ENCODE data around the gene XPC.

XPC gene

DNA sequence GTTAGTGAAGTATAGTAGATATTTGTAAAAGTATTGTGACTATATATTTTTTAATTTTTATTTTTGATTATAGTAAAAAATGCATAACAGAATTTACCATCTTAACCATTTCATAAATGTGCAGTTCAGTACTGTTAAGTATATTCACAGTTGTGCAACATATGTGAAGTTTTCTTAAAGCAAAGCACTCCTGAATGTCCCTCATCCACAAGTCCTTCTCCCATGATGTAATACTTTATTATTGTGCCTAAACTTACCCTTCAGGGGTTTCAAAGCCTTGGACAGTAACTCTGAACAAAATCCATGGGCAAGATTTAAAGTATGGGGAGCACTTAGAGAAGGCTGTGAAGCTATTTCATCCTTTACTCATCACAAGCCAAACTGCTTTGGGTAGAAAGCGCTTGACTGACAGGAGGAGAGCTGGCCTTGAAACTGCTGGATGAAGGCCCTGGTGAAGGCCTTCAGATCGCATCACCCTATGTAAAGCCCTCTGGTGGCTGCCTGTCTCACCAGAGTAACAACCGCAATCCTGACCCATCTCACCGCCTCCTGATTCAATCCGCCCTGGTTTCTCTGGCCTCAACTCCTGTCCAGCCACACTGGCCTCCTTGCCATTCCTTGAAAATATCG lies 28.3 kb upstream of the XPC start:
- no peak for DNase-seq

DNA sequence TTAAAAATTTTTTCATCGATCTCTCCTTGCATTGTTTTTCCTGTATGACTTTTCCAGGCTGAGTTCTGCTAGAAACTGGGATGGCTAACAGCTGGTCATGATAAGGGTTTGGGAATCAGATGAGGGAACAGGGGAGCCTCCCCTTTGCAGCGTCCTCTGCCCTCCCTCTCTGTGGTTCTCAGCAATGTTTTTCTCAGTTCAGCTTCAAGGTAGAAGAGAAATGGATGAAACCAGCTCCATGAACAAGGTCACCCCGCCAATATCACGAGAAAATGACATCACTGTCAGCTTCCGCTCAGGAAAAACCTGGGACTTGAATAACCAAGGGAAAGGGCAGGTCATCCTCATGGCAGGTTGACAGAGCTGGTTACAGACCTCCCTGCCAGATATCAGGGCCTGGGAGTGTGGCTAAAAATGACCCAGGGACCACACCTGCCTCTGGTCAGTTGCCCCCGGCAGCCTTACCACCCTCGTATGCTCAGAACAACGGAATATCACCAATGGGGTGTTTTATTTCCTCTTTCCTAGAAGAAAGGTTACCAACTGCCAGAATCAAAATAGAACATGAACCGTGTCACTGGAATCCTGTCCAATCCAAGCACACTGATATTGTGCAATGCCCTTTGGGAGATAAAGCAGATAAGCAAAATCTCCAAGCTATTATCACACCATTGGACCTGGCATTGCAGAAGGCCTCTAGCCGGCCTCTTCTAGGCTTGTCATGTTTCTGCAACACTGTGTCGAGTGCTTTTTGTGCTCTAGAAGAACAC lies 26.3 kb upstream of the XPC start:
- DNase-seq: no peak

DNA sequence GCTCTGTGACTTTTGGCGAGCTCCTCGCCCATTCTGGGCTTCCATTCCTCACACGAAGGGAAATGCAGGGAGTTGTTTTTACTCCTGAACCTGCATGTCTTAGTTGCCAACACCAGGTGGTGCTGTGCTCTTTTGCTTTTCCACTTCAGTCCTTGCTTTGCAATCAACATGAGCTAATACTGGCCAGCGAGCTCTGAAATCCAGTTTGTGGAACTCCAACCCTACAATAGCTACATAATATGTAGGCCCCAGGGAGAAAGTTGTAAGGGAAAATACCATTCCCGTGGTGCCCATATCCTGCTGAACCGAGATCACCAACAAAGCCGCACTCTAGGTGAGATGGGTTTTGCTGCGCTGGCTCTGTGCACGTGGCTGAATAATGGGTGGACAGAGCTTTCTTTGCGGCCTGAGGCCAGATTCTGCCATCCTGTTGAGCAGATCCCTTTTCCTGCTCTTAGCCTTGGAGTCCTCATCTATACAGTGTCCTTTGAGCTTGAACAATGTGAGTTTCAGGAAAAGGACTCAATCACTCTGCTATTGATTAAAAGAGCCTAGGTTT lies 25.2 kb upstream of the XPC start:
- peak; percentile 53 for DNase-seq

DNA sequence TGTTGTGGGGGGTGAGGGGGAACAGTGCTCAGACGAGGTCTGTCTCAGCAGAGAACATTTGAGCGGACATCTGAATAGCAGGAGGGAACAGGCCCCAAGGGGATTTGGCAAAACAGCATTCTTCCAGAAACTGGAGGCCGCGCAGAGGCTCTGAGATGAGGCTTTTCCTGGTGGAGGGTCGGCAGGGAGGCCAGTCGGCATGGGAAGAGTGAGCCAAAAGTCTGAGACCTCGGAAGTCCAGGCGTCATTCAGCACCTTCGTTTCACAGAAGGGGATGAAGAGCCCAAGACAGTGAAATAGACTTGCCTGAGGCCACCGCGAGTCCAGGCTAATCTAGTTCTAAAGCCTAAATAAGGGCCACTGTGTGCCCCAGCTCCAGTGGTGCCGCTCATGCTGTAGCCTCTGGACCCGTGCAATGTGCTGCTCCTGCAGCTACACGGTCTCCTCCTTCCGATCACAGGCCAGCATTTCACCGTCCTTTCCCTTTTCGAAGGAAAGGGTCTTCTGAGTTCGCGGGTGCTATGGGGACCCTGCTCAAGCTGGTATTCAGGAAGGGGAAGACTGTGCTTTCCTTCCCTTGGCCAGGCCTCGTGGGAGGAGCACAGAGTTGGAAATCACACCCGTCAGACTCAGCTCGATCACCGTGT lies 24.6 kb upstream of the XPC start:
- no peak for DNase-seq

DNA sequence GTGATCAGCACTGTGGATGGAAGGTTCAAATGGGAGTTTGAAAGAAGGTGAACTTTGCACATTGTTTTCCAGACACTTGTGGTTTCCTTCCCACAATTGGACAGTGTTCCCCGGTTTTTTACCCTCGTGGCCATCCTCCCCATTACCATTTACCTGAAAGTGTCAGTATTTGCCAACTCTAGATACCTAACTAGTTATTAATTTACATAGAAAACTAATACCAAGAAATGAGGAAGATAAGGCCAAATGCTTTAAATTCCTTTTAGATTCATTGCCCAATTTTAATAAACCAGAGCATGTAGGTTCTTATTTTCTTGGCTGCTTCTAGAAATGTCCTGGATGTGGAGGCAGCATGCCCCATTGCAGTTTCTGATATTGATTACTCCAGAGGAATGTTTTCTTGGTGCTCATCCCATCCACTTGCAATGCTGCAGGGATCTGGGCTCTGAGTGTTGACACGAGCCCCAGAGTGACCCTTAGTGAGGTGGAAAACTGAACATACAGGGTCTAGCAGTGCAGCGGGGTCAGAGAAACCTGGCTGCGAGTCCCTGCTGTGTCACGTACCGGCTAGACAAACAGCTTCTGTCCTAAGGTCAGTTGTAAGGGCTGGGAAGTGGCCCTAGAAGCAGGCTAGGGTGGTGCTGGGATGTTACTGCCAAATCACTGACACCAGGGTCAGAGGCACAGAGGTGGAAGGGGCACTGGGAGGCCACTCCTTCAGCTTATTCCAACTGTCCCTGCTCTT lies 23.7 kb upstream of the XPC start:
- no peak for DNase-seq

DNA sequence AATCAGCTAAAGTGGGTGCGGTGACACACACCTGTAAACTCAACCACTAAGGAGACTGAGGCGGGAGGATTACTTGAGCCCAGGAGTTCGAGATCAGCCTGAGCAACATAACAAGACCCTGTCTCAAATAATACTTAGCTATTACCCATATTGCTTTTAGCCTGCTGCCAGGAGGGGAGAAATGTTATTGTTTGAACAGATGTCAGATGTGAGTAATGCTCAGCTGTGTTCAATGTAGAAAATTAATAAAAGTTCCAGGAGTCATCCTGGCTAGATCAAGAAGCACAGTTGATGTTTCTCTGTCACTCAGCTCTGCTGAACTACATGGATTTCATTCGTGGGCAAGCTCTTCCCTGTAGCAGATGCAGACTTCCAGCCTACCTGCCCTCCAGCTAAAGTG lies 22.4 kb upstream of the XPC start:
- no peak for DNase-seq

DNA sequence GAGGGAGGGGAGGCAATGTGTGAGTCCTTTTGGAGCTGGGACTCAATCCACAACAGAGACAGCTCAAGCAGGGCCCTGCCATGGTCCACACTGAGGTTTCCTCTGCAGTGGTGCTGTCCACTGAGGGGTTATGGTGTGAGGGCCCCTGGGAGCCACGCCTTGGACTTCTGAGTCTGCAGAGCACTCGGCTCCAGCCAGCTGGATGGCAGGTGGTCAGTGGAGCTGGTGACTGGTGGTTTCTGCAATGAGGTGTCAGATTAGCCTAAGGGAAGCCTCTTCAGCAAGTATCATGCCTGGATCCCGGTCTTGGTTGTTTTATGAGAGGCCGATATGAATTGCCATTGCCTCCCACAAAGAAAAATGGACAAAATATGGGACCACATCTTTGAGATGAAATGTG lies 21.9 kb upstream of the XPC start:
- no peak for DNase-seq

DNA sequence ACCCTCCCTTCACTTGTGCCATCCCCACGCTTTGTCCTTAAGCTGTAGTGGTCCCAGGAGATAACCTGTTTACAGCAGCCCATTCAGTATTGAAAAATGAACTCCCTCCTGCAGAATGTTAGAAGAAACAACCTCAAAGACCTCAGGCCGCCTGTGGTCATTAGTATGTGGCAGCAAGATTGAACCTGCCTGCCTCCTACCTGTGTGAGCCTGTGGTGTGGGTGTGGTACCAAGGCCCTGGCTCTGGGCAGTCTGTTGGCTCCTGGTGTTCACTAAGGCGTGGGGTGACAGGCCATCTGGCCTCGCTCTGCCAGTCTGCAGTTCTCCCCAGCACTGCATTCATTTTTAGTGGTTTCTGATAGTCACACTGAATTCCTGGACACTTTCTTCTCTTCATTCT lies 21.2 kb upstream of the XPC start:
- no peak for DNase-seq

DNA sequence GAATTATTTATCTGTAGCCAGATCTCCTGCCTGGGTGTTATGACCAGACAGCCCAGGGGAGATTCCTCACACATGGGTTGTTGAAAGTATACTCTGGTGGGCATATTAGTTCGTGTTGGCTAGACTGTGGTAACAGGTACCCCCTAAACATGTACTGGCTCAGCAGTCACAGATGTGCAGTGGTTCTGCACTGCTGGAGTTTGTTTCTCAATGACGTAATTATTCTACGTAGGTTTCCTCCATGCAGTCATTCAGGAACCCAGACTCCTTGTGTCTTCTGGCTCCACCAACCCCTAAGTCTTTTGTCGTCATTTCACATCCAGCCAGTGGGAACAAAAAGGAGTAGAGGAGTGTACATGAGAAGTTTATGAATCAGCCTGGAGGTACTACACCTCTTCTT lies 16.5 kb upstream of the XPC start:
- no peak for DNase-seq

DNA sequence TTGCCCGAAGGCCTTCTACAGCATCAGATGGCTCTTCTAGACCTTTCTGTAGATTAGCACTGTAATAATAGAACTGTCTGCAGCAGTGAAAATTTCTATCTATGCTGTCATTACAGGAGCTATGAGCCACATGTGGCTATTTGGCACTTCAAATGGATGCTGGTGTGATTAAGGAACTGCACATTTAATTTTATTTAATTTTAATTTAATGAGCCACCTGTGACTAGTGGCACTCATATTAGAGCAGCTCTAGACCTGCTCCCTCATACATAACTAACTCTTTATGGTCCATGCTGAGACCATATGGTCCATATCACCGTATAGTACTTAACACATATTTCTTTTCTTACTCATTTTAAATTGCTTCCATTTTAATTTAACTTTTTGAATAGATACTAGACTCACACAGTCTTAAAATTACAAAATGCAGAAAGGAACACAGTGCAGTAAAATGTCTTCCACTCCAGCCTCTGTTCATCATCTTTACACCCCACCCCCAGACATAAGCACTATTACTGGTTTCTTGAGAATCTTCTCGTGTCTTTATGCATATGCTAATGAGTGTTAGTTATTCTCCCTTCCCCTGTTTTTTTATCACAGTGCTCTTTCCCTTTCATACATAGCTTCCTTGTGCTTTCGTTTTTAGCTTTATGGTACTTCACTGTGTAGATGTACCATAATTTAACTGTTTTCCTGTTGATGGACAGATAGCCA lies 9.8 kb upstream of the XPC start:
- no peak for DNase-seq

DNA sequence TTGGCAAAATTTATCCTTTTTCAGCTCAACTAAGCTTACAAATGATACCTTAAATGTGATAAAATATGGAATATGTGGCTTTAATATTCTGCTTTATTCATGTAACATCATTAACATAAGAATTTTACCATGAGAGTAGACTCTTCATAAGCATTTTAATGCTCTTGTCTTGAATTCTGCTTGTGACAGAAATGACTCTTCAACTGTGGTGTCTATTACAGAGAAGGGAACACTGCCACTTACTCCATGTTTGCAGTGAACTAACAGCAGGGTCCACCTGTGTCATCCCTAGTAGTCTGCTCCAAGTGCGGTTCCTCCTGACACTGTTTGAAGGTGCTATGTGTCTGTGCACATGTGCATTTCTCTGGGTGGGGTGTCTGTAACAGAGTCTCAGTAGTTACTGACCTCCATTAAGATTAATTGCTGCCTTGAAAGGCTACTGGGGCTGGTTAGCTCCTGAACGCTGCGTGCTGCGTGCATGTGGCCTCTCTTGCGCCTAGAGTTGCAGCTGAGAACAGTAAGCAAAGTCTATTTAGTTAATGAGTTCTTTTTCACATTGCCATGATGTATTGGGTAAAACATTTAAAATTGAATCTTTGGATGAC lies 8.6 kb upstream of the XPC start:
- no peak for DNase-seq

DNA sequence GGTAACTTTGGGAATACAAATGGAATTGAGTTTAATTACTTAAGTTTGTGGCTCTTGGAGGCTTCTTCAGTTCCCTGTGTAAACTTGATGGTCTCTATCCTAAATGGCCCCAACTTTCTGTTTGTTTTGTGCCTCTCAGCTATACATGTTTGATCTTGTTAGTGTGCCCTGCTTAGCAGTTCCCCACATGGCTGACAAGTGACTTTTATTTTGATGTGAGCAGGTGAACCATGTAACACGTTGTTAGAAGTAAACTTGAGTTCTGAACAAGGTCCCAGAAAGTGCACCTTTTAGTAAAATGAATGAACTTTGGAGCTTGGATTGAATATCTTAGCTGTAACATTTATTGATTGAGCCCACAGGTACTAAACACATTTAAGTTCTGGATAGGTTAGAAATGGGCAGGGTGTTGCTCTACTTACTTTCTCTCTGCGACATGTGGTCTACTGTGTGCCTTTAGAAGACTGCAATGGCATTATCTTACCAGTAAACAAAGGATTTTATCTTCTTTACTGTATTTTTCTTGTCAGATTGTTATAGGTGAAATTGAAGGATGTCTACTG lies 4.7 kb upstream of the XPC start:
- no peak for DNase-seq

DNA sequence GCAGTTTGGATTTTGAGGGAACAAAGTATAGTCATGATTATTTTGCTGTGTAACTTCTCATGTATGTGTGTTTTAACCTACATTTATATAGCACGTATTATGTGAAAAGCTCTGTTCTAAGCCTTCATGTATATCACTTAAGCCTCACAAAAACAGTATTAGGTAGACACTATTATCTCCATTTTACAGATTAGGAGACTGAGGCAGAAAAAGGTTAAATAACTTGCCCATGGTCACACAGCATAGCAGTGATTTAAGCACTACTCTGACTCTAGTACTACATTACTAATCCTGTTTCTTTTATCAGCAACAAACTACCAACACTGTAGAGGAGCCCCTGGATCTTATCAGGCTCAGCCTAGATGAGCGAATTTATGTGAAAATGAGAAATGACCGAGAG lies 2.9 kb upstream of the XPC start:
- no peak for DNase-seq

DNA sequence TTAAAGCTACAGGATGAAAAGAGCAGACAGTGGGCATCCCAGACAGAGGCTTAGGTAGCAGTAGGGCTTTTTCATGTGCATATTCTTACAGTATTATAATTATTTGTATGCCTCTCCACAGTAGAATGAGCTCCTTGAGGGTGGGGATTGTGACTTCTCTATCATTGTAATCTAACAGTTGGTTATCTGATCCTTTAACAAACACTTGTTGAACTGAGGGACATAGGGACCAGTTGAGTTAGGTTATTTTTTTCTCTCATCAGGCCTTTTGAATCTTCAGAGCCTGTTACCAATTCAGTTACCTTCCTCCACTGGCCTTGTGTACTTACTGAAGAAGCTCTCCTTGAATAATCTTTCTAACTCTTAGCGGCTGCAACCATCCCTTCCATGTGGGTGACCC lies 1.4 kb upstream of the XPC start:
- DNase-seq: no peak

DNA sequence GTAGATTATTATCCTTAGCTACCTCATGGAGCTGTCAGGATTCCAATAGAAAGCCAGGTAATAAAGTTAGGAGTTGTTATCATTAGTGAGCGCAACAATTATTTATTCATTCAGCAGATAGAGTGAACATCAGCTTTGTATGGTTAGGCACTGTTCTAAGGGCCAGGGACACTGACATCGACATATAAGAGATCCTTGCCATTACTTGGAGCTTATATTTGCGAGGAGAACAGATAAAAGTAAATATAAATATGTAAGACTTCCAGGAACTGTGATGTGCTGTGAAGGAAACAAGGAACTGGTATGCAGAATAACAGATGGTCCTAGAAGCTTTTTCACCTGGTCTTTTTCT lies 689 bp upstream of the XPC start:
- no peak for DNase-seq

DNA sequence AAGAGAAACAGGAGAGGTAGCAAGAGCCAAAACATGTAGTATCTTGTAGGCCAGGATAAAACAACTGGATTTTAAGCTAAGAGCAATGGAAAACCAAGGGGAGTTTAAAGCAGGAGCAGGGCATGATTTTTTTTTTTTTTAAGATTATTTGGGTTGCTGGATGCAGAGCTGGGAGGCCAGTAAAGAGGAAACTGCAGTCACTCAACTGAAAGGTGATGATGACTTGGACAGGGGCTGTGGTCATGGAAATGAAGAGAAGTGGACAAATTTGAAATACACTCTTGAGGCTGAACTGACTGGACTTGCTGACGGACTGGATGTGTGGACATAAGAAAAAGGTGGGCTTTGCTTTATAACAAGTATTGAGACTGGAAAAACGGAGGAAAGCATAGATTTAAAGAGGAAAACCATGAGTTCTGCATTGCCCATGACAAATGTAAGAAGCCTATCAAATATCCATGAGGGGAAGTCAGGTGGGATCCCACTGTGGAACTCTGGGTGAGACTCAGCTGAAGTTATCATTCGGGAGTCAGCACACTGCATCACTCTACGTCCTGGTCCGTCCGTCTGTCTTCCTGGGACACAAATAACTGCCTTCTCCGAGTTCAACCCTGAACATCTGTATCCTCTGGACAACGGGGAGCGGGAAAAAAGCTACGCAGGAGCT lies 688 bp downstream of the XPC start:
- DNase-seq: no peak

DNA sequence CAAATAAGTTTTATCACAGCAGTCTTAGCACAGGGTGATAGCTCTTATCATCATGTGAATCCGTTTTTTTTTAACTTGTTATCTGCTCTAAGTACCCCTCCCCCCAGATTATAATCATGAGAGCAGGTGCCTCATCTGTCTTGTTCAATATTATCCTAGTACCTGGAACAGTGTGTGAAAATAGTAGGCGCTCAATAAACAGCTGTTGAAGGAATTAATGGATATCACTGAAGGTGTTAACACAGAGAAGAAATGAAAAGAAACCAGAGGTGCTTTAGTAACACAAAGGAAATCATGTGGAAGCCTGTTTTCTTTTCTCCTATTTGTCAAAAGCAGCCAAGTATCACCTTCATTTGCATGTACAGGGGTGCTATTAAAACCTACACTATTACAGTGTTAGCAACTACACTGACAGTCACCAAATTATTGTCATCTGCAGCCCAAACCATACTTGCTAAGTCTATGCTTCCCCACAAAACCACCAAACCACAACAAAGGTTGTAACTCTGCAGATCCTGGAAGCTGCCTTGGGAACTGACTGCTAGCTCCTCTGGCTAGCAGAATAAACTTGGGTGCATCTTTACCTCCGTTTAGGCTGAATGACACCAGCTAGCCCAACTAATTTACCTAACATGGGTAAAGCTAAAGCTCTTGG lies 2.9 kb downstream of the XPC start:
- peak; percentile 90 for DNase-seq

DNA sequence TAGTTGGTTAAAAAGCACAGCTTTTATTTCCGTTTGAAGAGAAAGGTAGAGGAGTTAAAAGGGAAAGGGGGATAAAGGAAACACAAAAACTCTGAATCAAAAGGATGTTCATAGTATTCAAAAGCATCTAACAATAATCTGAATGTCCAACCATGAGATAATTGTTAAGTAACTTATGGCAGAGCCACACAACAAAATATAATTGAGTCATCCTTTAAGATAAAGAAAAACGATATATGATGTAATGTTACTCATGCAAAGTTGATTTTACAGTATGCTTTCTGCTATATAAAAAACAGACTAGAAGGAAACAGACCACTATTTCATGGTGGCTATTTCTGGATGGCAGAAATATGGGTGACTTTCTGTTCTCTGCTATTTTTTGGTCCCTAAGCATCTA lies 3.9 kb downstream of the XPC start:
- no peak for DNase-seq

DNA sequence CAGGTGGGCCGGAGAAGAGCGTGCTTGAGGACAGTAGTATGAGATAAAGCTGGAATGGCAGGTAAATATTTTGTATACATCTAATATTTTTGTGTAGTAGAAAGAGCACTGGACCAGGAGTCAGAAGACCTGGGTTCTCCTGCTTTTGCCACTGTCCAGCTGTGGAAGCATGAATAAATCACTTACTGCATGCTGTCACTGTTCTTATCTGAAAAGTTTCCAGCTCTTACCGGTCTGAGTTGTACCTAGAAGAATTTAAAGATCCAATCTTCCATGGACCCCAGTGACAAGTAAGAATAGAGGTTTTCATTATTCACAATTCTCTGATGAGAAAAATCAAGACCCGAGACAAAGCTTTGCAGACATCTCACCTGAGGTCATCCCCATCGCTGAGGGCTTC lies 5.9 kb downstream of the XPC start:
- no peak for DNase-seq

DNA sequence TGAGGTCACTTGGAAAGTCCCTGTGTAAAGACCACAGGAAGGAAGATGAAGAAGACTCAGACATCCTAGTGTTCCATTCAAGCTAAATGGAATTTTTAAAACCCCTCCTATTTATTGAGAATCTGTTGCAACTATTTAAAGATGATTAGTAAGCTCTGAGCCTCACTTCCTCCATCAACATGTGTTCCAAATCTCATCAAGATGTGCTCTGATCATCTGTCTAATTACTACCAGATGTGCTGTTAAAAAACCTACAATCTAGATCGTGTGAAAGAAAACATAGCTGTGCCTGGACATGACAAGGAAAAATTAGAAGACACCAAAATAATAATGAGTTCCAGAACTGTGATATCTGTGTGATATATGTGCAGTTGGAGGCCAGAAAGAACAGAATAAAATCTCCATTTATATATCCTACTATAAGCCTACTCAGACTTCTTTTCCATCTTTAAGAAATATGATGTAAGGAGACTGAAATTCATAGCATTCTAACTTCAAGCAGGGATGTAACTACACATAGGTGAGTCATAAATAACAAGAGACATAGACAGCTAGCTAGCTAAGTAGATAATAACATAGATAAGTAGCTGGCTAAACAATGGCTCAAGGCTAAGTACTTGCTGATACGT lies 7.8 kb downstream of the XPC start:
- DNase-seq: no peak

Data from CD4-positive, alpha-beta T cell treated with Interleukin-4 for 4 hours (primary cell).